GM19395 (cell line): ENCODE results near the gene PGAM2.
A peak's percentile ranks its signal among the peaks of the same experiment; 100 is the strongest.
"Not testable (repeated sequence)": the region's sequence is repeated elsewhere in the genome, so short reads cannot be mapped to it uniquely, and the experiment has no call there.

Experiments used
- ATAC-seq: cut with Tn5 transposase; IDR thresholded peaks from one replicate; pipeline ENCODE4 v1.9.1; 2021; ENCODE audit warnings: mild to moderate bottlenecking, moderate library complexity; ENCODE audit not compliant: unreplicated experiment

PGAM2 gene

DNA sequence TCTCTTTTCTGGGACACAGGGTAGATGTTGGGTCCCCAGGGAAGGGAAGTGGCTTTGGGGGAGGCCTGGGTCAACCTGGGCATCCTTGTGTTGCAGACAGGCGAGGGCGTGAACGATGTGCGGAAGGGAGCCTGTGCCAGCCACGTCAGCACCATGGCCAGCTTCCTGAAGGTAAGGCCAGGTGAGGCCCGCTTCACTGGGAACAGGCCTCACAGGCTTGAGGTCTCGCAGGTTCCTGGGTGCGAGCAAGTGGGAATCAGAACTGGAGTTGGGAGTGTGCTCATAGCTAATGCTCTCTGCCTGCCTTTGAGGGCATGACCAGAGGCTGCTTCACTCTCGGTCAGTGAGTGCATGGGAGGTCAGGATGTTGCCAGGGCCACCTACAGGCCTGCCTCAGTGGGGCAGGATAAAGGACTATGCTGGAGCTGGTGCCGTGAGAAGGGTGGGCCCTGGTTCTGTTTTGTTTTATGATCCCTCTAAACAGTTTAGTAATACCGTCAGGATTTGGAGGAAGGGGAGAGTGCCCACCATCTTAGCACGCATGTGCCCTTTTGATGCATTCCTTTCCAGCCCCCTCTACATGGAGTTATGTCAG is 12.5 kb downstream of the PGAM2 start:
- no peak for ATAC-seq

- ATAC-seq = no peak
These were observed 13.7 kb downstream of the PGAM2 start for GRCh38 chr7:44051611-44052220.

DNA sequence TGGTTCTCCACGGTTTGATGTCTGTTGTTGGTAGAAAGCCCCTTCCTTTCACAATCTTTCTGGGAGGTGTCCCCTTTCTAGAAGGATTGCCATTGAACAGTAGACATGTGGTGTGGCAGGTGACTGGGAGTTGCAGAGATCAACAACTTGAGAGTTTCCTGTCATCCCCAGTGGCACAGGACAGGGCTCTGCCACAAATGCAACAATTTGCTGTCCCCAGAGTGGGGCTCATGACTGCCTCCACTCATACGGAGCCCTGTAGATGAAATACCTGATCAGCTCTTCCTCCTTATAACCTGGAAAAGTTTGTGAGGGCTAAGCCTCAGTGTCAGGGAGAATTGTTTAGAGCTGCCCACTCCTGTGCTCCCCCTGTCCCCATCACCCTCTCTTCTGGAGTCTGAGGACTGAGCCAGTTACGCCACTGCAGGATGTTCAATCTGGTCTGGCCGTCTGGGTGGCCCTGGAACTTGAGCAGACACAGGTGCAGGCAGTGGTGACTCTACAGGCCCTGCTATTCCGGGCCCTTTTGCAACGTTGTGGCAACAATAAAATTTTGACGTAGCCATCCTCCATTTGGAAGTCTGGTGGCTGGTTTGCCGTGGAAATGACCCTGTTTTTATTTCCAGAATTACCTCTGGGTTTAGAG is 14.3 kb downstream of the PGAM2 start:
- no peak for ATAC-seq

GRCh38 chr7:44050121-44050914 is 15.0 kb downstream of the PGAM2 start:
- ATAC-seq = no peak

- no peak for ATAC-seq
These were observed 17.2 kb downstream of the PGAM2 start for GRCh38 chr7:44048031-44048795.

DNA sequence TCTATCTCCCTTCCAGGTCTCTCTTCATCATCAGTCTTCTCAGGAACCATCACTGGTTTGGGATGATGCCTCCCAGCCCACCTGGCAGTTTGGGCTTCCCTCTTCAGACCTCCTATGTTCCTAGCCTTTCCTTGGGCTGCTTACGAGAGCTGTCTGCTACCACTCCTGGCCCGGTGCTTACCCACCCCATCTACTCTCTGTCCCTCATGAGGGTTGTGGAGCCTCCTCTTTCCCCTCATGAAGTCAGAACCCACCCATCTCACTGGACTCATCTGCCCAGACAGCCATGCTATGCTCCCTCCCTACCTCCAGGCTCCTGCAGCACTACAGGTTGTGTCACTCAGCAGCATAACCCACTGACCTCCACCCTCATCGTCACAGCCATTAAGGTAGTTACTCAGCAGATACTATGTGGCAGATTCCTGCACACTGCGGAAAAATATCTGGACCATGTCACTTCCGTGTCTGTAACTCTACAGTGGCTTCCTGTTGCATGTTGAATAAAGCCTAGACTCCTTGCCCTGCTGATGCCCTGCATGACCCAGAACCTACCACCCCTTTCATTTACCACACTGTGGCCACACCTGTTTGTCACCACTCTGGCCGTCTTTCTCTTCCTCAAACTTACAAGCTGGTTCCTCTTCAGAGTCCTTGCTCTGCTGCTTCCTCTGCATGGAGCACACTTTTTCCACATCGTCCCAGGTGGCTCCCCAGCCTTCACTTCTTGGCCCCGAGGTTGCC is 18.9 kb downstream of the PGAM2 start:
- ATAC-seq = peak; percentile 65

DNA sequence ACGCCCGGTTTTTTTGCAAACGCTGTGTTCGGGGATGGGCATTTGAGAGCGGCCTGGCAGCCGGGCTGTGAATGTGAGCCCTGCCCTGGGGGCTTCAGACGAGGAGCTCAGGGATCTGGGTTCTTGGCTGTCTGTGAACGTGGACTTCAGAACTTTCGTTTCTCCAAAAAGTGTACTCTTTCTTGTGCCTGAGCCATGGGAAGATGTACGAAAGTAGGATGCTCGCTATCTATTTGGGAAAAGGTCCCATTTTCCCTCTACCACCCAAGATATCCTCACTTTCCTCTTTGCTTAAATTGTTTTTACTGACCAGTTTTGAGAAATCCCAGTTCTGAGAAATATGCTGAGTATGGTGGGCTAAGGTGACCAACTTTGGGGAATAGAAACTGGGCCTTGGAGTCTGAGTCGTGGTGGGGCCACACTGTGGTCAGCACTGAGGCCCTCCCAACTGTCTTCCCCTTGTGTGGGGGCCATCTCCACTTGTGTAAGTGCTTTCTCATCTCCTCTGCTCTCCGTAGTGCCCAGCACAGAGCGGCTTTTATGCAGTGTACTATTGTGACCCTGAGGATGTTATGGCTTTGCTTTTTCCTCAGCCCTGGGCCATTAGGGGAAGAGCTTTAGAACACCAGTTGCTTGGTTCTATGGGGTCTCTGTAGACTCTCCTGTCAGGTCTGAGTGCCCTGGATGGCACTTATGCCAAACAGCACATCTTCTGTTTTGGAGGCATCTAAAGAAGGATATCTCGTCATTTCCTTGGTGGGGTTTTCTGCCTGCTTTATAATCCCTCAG is 19.9 kb downstream of the PGAM2 start:
- ATAC-seq = no peak

DNA sequence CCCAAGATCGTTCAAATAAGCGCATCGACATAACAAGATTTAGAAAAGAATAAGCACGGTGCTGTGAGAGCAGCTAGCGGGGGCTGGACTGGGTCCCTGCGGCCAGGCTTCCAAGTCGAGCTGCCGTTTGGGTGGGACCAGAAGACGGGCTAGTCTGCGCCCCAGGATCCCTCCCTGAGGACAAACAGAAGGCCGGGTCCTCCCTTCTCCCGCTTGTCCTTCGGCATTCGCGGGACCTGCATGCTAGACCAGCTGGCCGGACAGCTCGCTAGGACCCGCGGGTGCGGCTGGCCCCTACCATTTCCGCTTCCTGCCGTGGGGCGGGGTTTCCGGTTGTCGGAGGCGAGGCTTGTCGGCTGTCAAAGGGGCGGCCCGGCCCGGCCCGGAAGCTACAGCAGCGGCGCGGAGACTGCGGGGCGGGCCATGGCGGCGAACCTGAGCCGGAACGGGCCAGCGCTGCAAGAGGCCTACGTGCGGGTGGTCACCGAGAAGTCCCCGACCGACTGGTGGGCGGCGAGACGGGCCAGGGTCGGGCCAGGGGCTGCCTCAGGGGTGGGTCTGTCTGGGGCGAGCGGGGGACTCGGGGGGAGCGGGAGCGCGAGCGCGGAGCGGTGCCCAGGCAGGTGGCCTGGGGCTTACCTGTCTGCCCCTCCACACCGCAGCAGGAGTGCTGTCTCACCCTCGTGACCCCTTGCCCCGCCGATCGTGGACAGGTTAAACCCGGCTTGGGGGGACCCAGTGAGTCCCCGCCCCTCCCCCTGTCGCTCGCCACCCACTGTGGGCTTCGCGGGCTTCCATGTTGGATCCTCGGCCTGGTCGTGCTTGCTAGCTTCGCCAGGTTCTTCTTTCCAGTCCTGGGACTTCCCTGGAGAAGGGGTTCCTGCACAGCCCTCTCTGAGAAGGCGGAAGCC is 20.8 kb downstream of the PGAM2 start, which contains the start of gene DBNL:
DBNL (plus strand) TSS at position 388 of the 911 bp plus-strand sequence; CDS start at position 424, 36 bp downstream.
- ATAC-seq = peak; percentile 69

GRCh38 chr7:44043902-44044301 is 21.5 kb downstream of the PGAM2 start:
- ATAC-seq = no peak

- ATAC-seq = no peak
These were observed 23.1 kb downstream of the PGAM2 start for GRCh38 chr7:44042221-44042620.

GRCh38 chr7:44040493-44040891 is 24.9 kb downstream of the PGAM2 start:
- ATAC-seq = peak; percentile 32

DNA sequence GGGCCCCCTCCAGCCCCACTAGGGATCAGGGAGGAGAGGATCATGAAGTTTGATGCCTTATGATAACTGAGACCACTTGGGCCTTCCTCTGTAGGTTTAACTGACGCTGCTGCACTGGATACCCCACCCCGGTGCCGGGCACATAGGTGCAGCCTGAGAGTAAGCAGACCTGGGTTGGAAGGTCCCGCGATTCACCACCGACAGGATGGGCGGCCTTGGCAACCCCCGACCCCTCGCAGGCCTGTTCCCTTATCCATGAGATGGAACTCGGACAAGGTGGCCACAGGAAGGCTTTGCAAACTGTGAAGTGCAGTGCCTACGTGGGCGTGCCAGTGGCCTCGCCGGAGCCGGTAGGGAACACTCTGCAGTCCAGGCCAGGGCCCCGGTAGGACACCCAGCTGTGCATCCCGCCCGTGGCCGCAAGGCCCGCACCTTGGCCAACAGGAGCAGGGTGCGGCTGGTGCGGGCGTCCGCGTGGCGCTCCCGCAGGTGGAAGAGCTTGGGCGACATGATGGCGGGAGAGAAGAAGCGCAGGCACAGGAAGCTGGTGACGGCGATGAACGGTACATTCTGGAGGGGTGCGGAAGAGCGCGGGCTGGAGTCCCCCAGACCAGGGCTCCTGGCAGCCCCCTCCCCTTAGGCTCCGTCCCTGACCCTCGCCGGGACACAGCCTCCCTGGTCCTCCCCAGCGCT is 25.4 kb downstream of the PGAM2 start:
- ATAC-seq = peak; percentile 16

- peak; percentile 76 for ATAC-seq
These were observed 26.3 kb downstream of the PGAM2 start for GRCh38 chr7:44038961-44039558.

DNA sequence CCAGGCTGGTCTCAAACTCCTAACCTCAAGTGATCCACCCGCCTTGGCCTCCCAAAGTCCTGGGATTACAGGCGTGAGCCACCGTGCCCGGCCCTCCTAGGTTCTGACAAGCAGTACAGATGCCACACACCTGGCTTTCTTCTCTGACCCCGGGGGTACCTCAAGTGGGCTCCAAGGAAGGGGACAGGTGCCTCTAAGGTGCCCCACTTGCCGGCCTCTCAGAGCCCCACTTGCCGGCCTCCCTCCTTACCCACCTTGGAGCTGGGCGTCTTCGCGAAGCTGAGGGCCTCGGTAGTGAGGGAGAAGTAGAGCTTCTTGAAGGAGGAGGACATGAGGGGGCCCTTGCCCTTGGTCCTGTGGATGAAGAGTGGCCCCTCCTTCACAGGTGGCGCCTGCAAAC is 26.8 kb downstream of the PGAM2 start:
- ATAC-seq = not testable (repeated sequence)

- not testable (repeated sequence) for ATAC-seq
These were observed 27.4 kb downstream of the PGAM2 start for GRCh38 chr7:44037951-44038350.

DNA sequence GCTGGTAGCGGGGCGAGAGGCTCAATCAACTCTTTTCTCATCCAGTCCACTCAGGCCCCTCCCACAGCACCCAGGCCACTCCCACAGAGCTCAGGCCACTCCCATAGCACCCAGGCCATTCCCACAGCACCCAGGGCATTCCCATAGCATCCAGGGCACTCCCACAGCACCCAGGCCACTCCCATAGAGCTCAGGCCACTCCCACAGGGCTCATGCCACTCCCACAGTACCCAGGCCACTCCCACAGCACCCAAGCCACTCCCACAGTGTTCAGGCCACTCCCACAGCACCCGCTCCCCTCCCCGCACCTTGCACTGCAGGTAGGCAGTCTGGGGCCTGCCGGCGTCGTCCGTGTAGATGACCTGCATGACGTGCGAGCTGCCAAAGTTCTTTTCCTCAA is 29.0 kb downstream of the PGAM2 start:
- ATAC-seq = not testable (repeated sequence)
